ENCODE measurements around the gene CD33.

GRCh38 chr19:51247972-51248590 lies 23.2 kb downstream of the CD33 start:
- TF ChIP-seq CTCF (IDR thresholded peaks at IDR 0.05; ENCODE audit: poor library complexity) = no peak
- no peak for TF ChIP-seq EZH2 (IDR thresholded peaks at IDR 0.05; ENCODE audit: borderline replicate concordance)
- no peak for TF ChIP-seq EZH2phosphoT487 (IDR thresholded peaks at IDR 0.05; ENCODE audit: low read depth, severe bottlenecking, unreplicated experiment)

Measured in hepatocyte (in vitro differentiated cells).